H1 (cell line): Measurements from ENCODE around the gene DEFB129. TPM values are rescaled to one million over a fixed set of nuclear protein-coding genes. Genes with fewer than 3 reads are reported as not detected.

ENCODE experiments used
- CTCF ChIA-PET: fragments of 300-600 bp; sonication (Branson Sonifier 250); formaldehyde crosslinking; loops from one replicate; lab custom pipeline; 2021; ENCODE audit not compliant: partially characterized antibody; lab: Charles Lee
- POLR2A ChIA-PET: fragments of 300-600 bp; sonication (Branson Sonifier 250); formaldehyde crosslinking; loops from one replicate; lab custom pipeline; 2021; ENCODE audit warnings: inconsistent platforms; ENCODE audit not compliant: partially characterized antibody; lab: Charles Lee
- DNase-seq, 2 experiments: peaks; one replicate each; pipeline versions ENCODE4 v3.0.0 to v3.0.0-alpha.2; 2010 to 2022; ENCODE audit warnings: low spot score in 2 of 2, low read depth in 1 of 2, mixed read lengths in 1 of 2
- FAIRE-seq: peaks from 2 replicates; lab custom pipeline; 2011; peaks lifted over from hg19 to GRCh38; lab: Jason Lieb, UNC
- H2AFZ ChIP-seq: 2 replicates; pipeline ENCODE4 v1.8.1; 2012; ENCODE audit warnings: low read length, inconsistent platforms
- H2AK5ac ChIP-seq: 2 replicates; pipeline ENCODE4 v1.6.1; 2013; ENCODE audit warnings: low read depth, low read length
- H2BK120ac ChIP-seq: replicated peaks from 2 replicates; pipeline ENCODE3; 2013; ENCODE audit warnings: low read depth, low read length, inconsistent platforms
- H2BK12ac ChIP-seq: 2 replicates; pipeline ENCODE4 v1.6.1; 2013; ENCODE audit warnings: low read depth, low read length
- H2BK15ac ChIP-seq: 2 replicates; pipeline ENCODE4 v1.6.1; 2013; ENCODE audit warnings: low read length
- H2BK20ac ChIP-seq: 2 replicates; pipeline ENCODE4 v1.6.1; 2013; ENCODE audit warnings: low read length
- H2BK5ac ChIP-seq: 2 replicates; pipeline ENCODE4 v1.6.1; 2013; ENCODE audit warnings: low read depth, low read length
- H3K14ac ChIP-seq: 2 replicates; pipeline ENCODE4 v1.6.1; 2013; ENCODE audit warnings: inconsistent platforms; ENCODE audit not compliant: insufficient read length
- H3K18ac ChIP-seq: 2 replicates; pipeline ENCODE4 v1.6.1; 2013; ENCODE audit warnings: low read length; ENCODE audit errors: extremely low read depth
- H3K23ac ChIP-seq: 2 replicates; pipeline ENCODE4 v1.6.1; 2013; ENCODE audit warnings: inconsistent platforms; ENCODE audit not compliant: insufficient read length
- H3K23me2 ChIP-seq: 2 replicates; pipeline ENCODE4 v1.6.1; 2013; ENCODE audit warnings: low read depth, low read length
- H3K27ac ChIP-seq: 2 replicates; pipeline ENCODE4 v1.6.1; 2011; ENCODE audit warnings: low read depth, low read length, inconsistent platforms
- H3K27me3 ChIP-seq, 4 experiments: replicated peaks in 1 of 4; 1 replicate in 1 of 4; 2 replicates in 3 of 4; pipeline versions ENCODE4 v1.6.1 to v1.8.1; 2011 to 2013; ENCODE audit warnings: low read length in 3 of 4, mild to moderate bottlenecking in 3 of 4, inconsistent platforms in 2 of 4, mixed read lengths in 2 of 4, moderate library complexity in 1 of 4; ENCODE audit not compliant: control insufficient read depth in 3 of 4, insufficient read depth in 3 of 4; ENCODE audit errors: extremely low read depth in 1 of 4
- H3K36me3 ChIP-seq, 4 experiments: 2 replicates each; pipeline versions ENCODE4 v1.6.1 to v1.8.1; 2011 to 2013; ENCODE audit warnings: mild to moderate bottlenecking in 4 of 4, low read length in 3 of 4, moderate library complexity in 2 of 4, control low read depth in 1 of 4, inconsistent platforms in 1 of 4; ENCODE audit not compliant: insufficient read depth in 4 of 4, control insufficient read depth in 2 of 4
- H3K4ac ChIP-seq: replicated peaks from 2 replicates; pipeline ENCODE3; 2013; ENCODE audit warnings: low read length, low read depth, mixed read lengths, inconsistent platforms; ENCODE audit not compliant: insufficient read length
- H3K4me1 ChIP-seq, 4 experiments: replicated peaks in 1 of 4; 1 replicate in 1 of 4; 2 replicates in 3 of 4; pipeline versions ENCODE4 v1.6.1 to v1.8.1; 2011 to 2013; ENCODE audit warnings: low read length in 3 of 4, inconsistent platforms in 2 of 4, mixed read lengths in 1 of 4; ENCODE audit not compliant: insufficient read depth in 4 of 4, control insufficient read depth in 3 of 4
- H3K4me2 ChIP-seq, 2 experiments: 2 replicates each; pipeline versions ENCODE4 v1.6.1 to v1.8.1; 2011 to 2013; ENCODE audit warnings: low read depth in 2 of 2, low read length in 2 of 2, control low read depth in 1 of 2, inconsistent platforms in 1 of 2, mild to moderate bottlenecking in 1 of 2; ENCODE audit not compliant: insufficient read depth in 1 of 2
- H3K4me3 ChIP-seq, 4 experiments: fragments of 200-600, 300-600 bp in 1 of 4; sonication (generic), shearing (Covaris generic), sonication (Bioruptor Twin) in 1 of 4; 2 replicates each; pipeline versions ENCODE4 v1.5.1 to v1.8.1; 2011 to 2016; ENCODE audit warnings: low read length in 4 of 4, low read depth in 3 of 4, control low read depth in 2 of 4, inconsistent platforms in 2 of 4, mild to moderate bottlenecking in 2 of 4, mixed read lengths in 1 of 4, moderate library complexity in 1 of 4; ENCODE audit not compliant: insufficient read depth in 2 of 4; ENCODE audit errors: extremely low read depth in 1 of 4
- H3K56ac ChIP-seq: replicated peaks from 2 replicates; pipeline ENCODE3; 2013; ENCODE audit warnings: low read depth, mild to moderate bottlenecking, mixed read lengths, low read length, inconsistent platforms; ENCODE audit not compliant: insufficient read length
- H3K79me1 ChIP-seq: 2 replicates; pipeline ENCODE4 v1.6.1; 2013; ENCODE audit warnings: low read depth, low read length, control low read depth
- H3K79me2 ChIP-seq, 2 experiments: 2 replicates each; pipeline versions ENCODE4 v1.6.1 to v1.8.1; 2012 to 2013; ENCODE audit warnings: low read length in 2 of 2, mild to moderate bottlenecking in 2 of 2, inconsistent platforms in 1 of 2; ENCODE audit not compliant: insufficient read depth in 2 of 2, control insufficient read depth in 1 of 2
- H3K9ac ChIP-seq, 4 experiments: replicated peaks in 1 of 4; 1 replicate in 1 of 4; 2 replicates in 3 of 4; pipeline versions ENCODE4 v1.6.1 to v1.8.1; 2011 to 2013; ENCODE audit warnings: low read depth in 3 of 4, low read length in 3 of 4, control low read depth in 2 of 4, mild to moderate bottlenecking in 2 of 4, moderate library complexity in 2 of 4, inconsistent platforms in 1 of 4; ENCODE audit errors: extremely low read depth in 1 of 4
- H3K9me3 ChIP-seq, 2 experiments: 2 replicates each; pipeline versions ENCODE4 v1.6.1 to v1.8.1; 2012 to 2013; ENCODE audit warnings: mild to moderate bottlenecking in 2 of 2, moderate library complexity in 2 of 2, control low read depth in 1 of 2, inconsistent platforms in 1 of 2, low read depth in 1 of 2, low read length in 1 of 2, mixed read lengths in 1 of 2; ENCODE audit not compliant: insufficient read depth in 2 of 2
- H4K20me1 ChIP-seq, 2 experiments: replicated peaks in 1 of 2; 2 replicates each; pipeline versions ENCODE3 to v1.8.1; 2011 to 2013; ENCODE audit warnings: inconsistent platforms in 2 of 2, low read length in 2 of 2, mild to moderate bottlenecking in 1 of 2; ENCODE audit not compliant: insufficient read depth in 2 of 2, control insufficient read depth in 1 of 2
- H4K5ac ChIP-seq: 2 replicates; pipeline ENCODE4 v1.6.1; 2013; ENCODE audit warnings: low read length, low read depth, mixed read lengths, inconsistent platforms; ENCODE audit not compliant: insufficient read length
- H4K8ac ChIP-seq: 2 replicates; pipeline ENCODE4 v1.8.0; 2013; ENCODE audit warnings: mild to moderate bottlenecking, moderate library complexity, low read length, inconsistent platforms; ENCODE audit not compliant: insufficient read depth; ENCODE audit errors: extremely low read depth
- H4K91ac ChIP-seq: replicated peaks from 2 replicates; pipeline ENCODE3; 2013; ENCODE audit warnings: low read length, mixed read lengths, inconsistent platforms; ENCODE audit not compliant: insufficient read length
- BCL11A ChIP-seq, 2 experiments: IDR thresholded peaks; one replicate each; pipeline ENCODE4 v1.6.1; 2011; ENCODE audit warnings: low read depth in 2 of 2, low read length in 2 of 2, mild to moderate bottlenecking in 2 of 2
- CBX5 ChIP-seq: fragments of 300-800, 300-1000 bp; sonication (generic); IDR thresholded peaks from 2 replicates; pipeline ENCODE4 v1.7.1; 2016; ENCODE audit warnings: antibody characterized with exemption, low read length, low read depth
- KDM5A ChIP-seq: fragments of 200-600 bp; IDR thresholded peaks from 2 replicates; pipeline ENCODE4 v1.7.1; 2012; ENCODE audit warnings: mild to moderate bottlenecking, low read length, inconsistent platforms, mixed read lengths
- PHF8 ChIP-seq: fragments of 200-600 bp; sonication (generic); conservative IDR thresholded peaks from 2 replicates; pipeline ENCODE4 v1.7.1; 2012; ENCODE audit warnings: low read depth, mild to moderate bottlenecking, inconsistent platforms, low read length, moderate library complexity
- WGBS, 2 experiments: shearing (Covaris generic) in 1 of 2; methylation state at CpG; one replicate each; pipeline versions ENCODE4 v1.1.6 to v1.1.7; 2013 to 2015; ENCODE audit warnings: low lambda C conversion rate in 2 of 2, mixed read lengths in 2 of 2, inconsistent platforms in 1 of 2, low coverage in 1 of 2, missing lambda C conversion rate in 1 of 2; ENCODE audit not compliant: insufficient replicate concordance in 2 of 2, insufficient coverage in 1 of 2, insufficient read length in 1 of 2; ENCODE audit errors: extremely low coverage in 1 of 2, missing lambda C conversion rate in 1 of 2; 5-methylcytosine and 5-hydroxymethylcytosine counted together
- polyA plus RNA-seq, 7 experiments: library from polyadenylated mRNA; depleted of rRNA in 3 of 7; stranded (reverse) in 5 of 7; unstranded in 2 of 7; fragments of >200 nt in 5 of 7; fragments of 200-250 nt in 2 of 7; gene quantifications; 1 replicate in 5 of 7; 2 replicates in 1 of 7; 4 replicates in 1 of 7; pipeline versions ENCODE4 v1.2.1 to v1.2.3, GENCODE V29; 2011 to 2013; ENCODE audit warnings: missing spikeins in 2 of 7, mixed read lengths in 2 of 7
- total RNA-seq: library from RNA; stranded (reverse); fragmentation: NEBNext Ultra II Directional; extraction: Animal tissue kit (Norgen Biotek cat#: 25700); gene quantifications from 2 replicates; pipeline ENCODE4 v1.2.1, GENCODE V29; 2021

The DEFB129 gene
- total and polyA plus RNA-seq, 2 of the 8 experiments (the other 6 are each of a cell fraction or from before 2014, with no cell fraction given), result not detected

GRCh38 chr20:270517-270916 lies 43.5 kb downstream of the DEFB129 start:
- H3K4me3 ChIP-seq, result no peak overlapping the region
- H4K8ac ChIP-seq, result no peak overlapping the region
- no peaks in the 10 kb centered on the region for H3K9me3 ChIP-seq
- H3K79me2 ChIP-seq, result no peaks in the 10 kb centered on the region
- no peak overlapping the region for H2BK20ac ChIP-seq
- no peak overlapping the region for H3K4me2 ChIP-seq
- H3K18ac ChIP-seq, result no peak overlapping the region
- 88% methylated on average over 5 of the region's 5 CpGs; no CpG with 5 or more reads in 1 of the 2 experiments for WGBS, 2 experiments
- H3K27ac ChIP-seq, result no peak overlapping the region
- no peak overlapping the region for H4K91ac ChIP-seq
- no peak overlapping the region for H2BK15ac ChIP-seq
- FAIRE-seq, result no peak
- no peak overlapping the region for H2BK12ac ChIP-seq
- no peak overlapping the region for H2AK5ac ChIP-seq
- ChIA-PET POLR2A (interaction anchor here (0.8 to 5.5 kb wide), 3 partner anchors 8 to 59 kb away, joined by 3 to 21 read pairs (median 9); partner anchors contain the start of gene SOX12), CTCF (interaction anchor here (1.0 to 7.5 kb wide), 4 partner anchors 10 to 61 kb away, joined by 3 to 45 read pairs (median 5); no protein-coding TSS in a partner anchor)
- no peak overlapping the region for H3K23ac ChIP-seq
- H3K4me1 ChIP-seq, result 0 out of 7 replicates have a peak, but pooled peaks cover 0 to 2% (median 0%) of the 10 kb centered on the region in 4 experiments
- no peaks in the 10 kb centered on the region; the same call in 1 of the 2 replicates for H3K23me2 ChIP-seq
- no peak overlapping the region for H2AFZ ChIP-seq
- no peak overlapping the region for H3K4ac ChIP-seq
- peaks cover 0 to 4% of the 10 kb centered on the region in 2 experiments for H4K20me1 ChIP-seq
- no peak for TF ChIP-seq PHF8
- no peak for TF ChIP-seq KDM5A
- TF ChIP-seq BCL11A (IDR thresholded peaks at IDR 0.05; ENCODE audit: low read depth in 2 of 2, low read length in 2 of 2), result no peak
- TF ChIP-seq CBX5, result no peak
- TF ChIP-seq, all 59 proteins: peak for 0
- Histone ChIP-seq H3K9ac (no peak overlapping the region), H3K36me3 (peaks cover 0 to 2% (median under 1%) of the 10 kb centered on the region in 4 experiments; a peak in 1 of 8 replicates), H3K56ac (no peak overlapping the region), H3K27me3 (peaks cover 0 to 13% (median 7%) of the 10 kb centered on the region in 4 experiments; a peak in 6 of 7 replicates), H3K14ac (no peak overlapping the region), H3K79me1 (no peaks in the 10 kb centered on the region), H2BK120ac (no peak overlapping the region), H4K5ac (no peak overlapping the region), H2BK5ac (no peak overlapping the region)
- peak in 1 of 2 experiments; percentile 24 for DNase-seq
